CD14-positive monocyte (primary cell): Measurements from ENCODE around the gene MICALL2. TPM values are rescaled to one million over a fixed set of nuclear protein-coding genes. Genes with fewer than 3 reads are reported as not detected.

Source experiments
- DNase-seq, 3 donors: peaks; one replicate each; pipeline ENCODE4 v3.0.0-alpha.2; 2011 to 2022
- H2AFZ ChIP-seq: 2 replicates; pipeline ENCODE4 v1.6.0; 2012; ENCODE audit warnings: mild to moderate bottlenecking, low read depth, low read length, inconsistent platforms; ENCODE audit not compliant: insufficient read depth, poor library complexity, severe bottlenecking
- H3K27ac ChIP-seq, 2 donors: 1 replicate in 1 of 2; 2 replicates in 1 of 2; pipeline ENCODE4 v1.5.1; 2012 to 2013; ENCODE audit warnings: low read length in 2 of 2, control low read depth in 1 of 2, inconsistent platforms in 1 of 2, low read depth in 1 of 2, mild to moderate bottlenecking in 1 of 2
- H3K27me3 ChIP-seq, 2 donors: one replicate each; pipeline versions ENCODE4 v1.6.0 to v1.6.1; 2011 to 2013; ENCODE audit warnings: low read length in 2 of 2; ENCODE audit not compliant: control insufficient read depth in 2 of 2, insufficient read depth in 2 of 2
- H3K36me3 ChIP-seq, 2 donors: replicated peaks in 1 of 2; 1 replicate in 1 of 2; 2 replicates in 1 of 2; pipeline versions ENCODE4 v1.5.1 to v1.6.1; 2012 to 2013; ENCODE audit warnings: low read length in 2 of 2, control low read depth in 1 of 2, inconsistent platforms in 1 of 2, mild to moderate bottlenecking in 1 of 2; ENCODE audit not compliant: insufficient read depth in 2 of 2, control insufficient read depth in 1 of 2
- H3K4me1 ChIP-seq, 2 donors: 1 replicate in 1 of 2; 2 replicates in 1 of 2; pipeline versions ENCODE4 v1.5.1 to v1.6.1; 2012 to 2013; ENCODE audit warnings: low read length in 2 of 2, control low read depth in 1 of 2, inconsistent platforms in 1 of 2, mild to moderate bottlenecking in 1 of 2, moderate library complexity in 1 of 2; ENCODE audit not compliant: insufficient read depth in 2 of 2, control insufficient read depth in 1 of 2
- H3K4me2 ChIP-seq: replicated peaks from 2 replicates; pipeline ENCODE3; 2012; ENCODE audit warnings: low read length, moderate library complexity, mild to moderate bottlenecking; ENCODE audit not compliant: poor library complexity, severe bottlenecking; ENCODE audit errors: extremely low read depth
- H3K4me3 ChIP-seq, 3 experiments: fragments of 200-600 bp in 1 of 3; sonication (generic) in 1 of 3; replicated peaks in 1 of 3; 1 replicate in 2 of 3; 2 replicates in 1 of 3; pipeline ENCODE4 v1.5.1; 2011 to 2013; ENCODE audit warnings: low read length in 3 of 3, mild to moderate bottlenecking in 3 of 3, control low read depth in 2 of 3, low read depth in 2 of 3, inconsistent platforms in 1 of 3, moderate library complexity in 1 of 3
- H3K79me2 ChIP-seq: 2 replicates; pipeline ENCODE4 v1.6.0; 2012; ENCODE audit warnings: mild to moderate bottlenecking, control low read depth, inconsistent platforms, low read length, moderate library complexity; ENCODE audit not compliant: insufficient read depth
- H3K9ac ChIP-seq: 2 replicates; pipeline ENCODE4 v1.6.0; 2017; ENCODE audit warnings: low read length, mild to moderate bottlenecking; ENCODE audit not compliant: insufficient read depth, poor library complexity, severe bottlenecking
- H3K9me3 ChIP-seq, 2 donors: replicated peaks in 1 of 2; 1 replicate in 1 of 2; 2 replicates in 1 of 2; pipeline versions ENCODE4 v1.5.1 to v1.6.1; 2012 to 2013; ENCODE audit warnings: low read length in 2 of 2, control low read depth in 1 of 2; ENCODE audit not compliant: control insufficient read depth in 1 of 2, insufficient read depth in 1 of 2
- H4K20me1 ChIP-seq: 2 replicates; pipeline ENCODE4 v1.6.0; 2012; ENCODE audit warnings: mild to moderate bottlenecking, low read length, control low read depth, moderate library complexity; ENCODE audit not compliant: insufficient read depth
- H3K27ac Mint-ChIP-seq, 7 donors: one replicate each; pipeline ENCODE4 v1.8.0; 2020; ENCODE audit warnings: mild to moderate bottlenecking in 7 of 7, mixed read lengths in 7 of 7, moderate library complexity in 6 of 7, inconsistent platforms in 2 of 7
- H3K27me3 Mint-ChIP-seq, 3 donors: one replicate each; pipeline ENCODE4 v1.8.0; 2021 to 2022; ENCODE audit warnings: low read depth in 3 of 3, mild to moderate bottlenecking in 3 of 3, mixed read lengths in 3 of 3, moderate library complexity in 3 of 3, inconsistent platforms in 1 of 3
- H3K36me3 Mint-ChIP-seq, 2 donors: one replicate each; pipeline ENCODE4 v1.8.0; 2020; ENCODE audit warnings: mixed read lengths in 2 of 2, inconsistent platforms in 1 of 2, mild to moderate bottlenecking in 1 of 2
- H3K4me1 Mint-ChIP-seq: one replicate; pipeline ENCODE4 v1.8.0; 2020; ENCODE audit warnings: mild to moderate bottlenecking, mixed read lengths
- H3K4me3 Mint-ChIP-seq, 2 donors: one replicate each; pipeline ENCODE4 v1.8.0; 2020; ENCODE audit warnings: mild to moderate bottlenecking in 2 of 2, mixed read lengths in 2 of 2, moderate library complexity in 1 of 2
- H3K9me3 Mint-ChIP-seq, 7 donors: one replicate each; pipeline ENCODE4 v1.8.0; 2020 to 2022; ENCODE audit warnings: mixed read lengths in 7 of 7, mild to moderate bottlenecking in 6 of 7, moderate library complexity in 6 of 7, inconsistent platforms in 2 of 7
- WGBS: methylation state at CpG from one replicate; pipeline ENCODE4 v1.1.5; 2013; ENCODE audit warnings: missing lambda C conversion rate; ENCODE audit not compliant: insufficient coverage; 5-methylcytosine and 5-hydroxymethylcytosine counted together
- intact Hi-C, 2 donors: fragments of 100-400 bp; cut with micrococcal nuclease; formaldehyde crosslinking; loops; one replicate each; pipeline versions ENCODE4 v1.15.0 to v1.15.1; 2023
- polyA plus RNA-seq, 3 donors: library from polyadenylated mRNA; depleted of rRNA in 1 of 3; unstranded in 2 of 3; stranded (reverse) in 1 of 3; fragments of 300-500 nt in 2 of 3; fragments of >200 nt in 1 of 3; fragmentation: Illumina TruSeq in 2 of 3; gene quantifications; 1 replicate in 2 of 3; 2 replicates in 1 of 3; pipeline ENCODE4 v1.2.3, GENCODE V29; 2012 to 2021
- TF ChIP-seq, protein P1 (sequence below): fragments of 200-600 bp; IDR thresholded peaks from one replicate; pipeline ENCODE4 v1.8.0; 2022; ENCODE audit warnings: antibody characterized with exemption, mild to moderate bottlenecking

Gene MICALL2
- polyA plus RNA-seq, 3 donors, result 0.14 to 7.2 (median 0.72) TPM

DNA sequence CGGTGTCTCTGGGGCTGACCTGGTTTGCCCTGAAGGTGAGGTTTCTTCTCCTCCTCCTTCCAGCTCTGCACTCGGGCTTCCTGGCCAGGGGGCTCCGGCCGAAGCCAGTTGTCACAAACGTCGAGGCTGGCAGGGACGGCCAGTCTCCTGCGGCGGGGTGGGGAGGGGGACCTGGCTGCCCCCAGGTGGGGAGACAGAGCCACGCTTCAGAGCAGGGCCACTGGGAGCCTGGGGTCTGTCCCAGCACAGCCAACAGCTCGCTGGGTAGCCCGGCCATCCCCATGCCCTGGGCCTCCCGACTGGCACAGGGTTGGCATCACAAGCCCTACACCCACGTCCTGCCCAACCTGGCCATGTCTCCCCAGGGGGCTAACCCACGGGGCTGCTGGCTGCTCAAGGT is 20.4 kb downstream of the MICALL2 start:
- Mint-ChIP-seq H3K4me1 (no peaks in the 10 kb centered on the region), H3K27ac (no peak overlapping the region), H3K4me3 (no peak overlapping the region), H3K27me3 (no peaks in the 10 kb centered on the region), H3K36me3 (peaks cover 0 to 9% of the 10 kb centered on the region in 2 donors), H3K9me3 (peaks cover 0 to 4% (median 0%) of the 10 kb centered on the region in 7 donors)
- H3K4me2 ChIP-seq, result no peak overlapping the region
- H3K27ac ChIP-seq, result no peak overlapping the region
- no peak overlapping the region for H2AFZ ChIP-seq
- H4K20me1 ChIP-seq, result no peaks in the 10 kb centered on the region
- H3K4me1 ChIP-seq, result no peaks in the 10 kb centered on the region
- no peaks in the 10 kb centered on the region for H3K9me3 ChIP-seq
- intact Hi-C loops, result loop anchor here in 1 of 2 donors (10.0 kb wide), 1 partner anchor 244 kb away; no protein-coding TSS in a partner anchor
- no peaks in the 10 kb centered on the region for H3K36me3 ChIP-seq
- H3K27me3 ChIP-seq, result no peaks in the 10 kb centered on the region
- TF ChIP-seq, protein P1, sequence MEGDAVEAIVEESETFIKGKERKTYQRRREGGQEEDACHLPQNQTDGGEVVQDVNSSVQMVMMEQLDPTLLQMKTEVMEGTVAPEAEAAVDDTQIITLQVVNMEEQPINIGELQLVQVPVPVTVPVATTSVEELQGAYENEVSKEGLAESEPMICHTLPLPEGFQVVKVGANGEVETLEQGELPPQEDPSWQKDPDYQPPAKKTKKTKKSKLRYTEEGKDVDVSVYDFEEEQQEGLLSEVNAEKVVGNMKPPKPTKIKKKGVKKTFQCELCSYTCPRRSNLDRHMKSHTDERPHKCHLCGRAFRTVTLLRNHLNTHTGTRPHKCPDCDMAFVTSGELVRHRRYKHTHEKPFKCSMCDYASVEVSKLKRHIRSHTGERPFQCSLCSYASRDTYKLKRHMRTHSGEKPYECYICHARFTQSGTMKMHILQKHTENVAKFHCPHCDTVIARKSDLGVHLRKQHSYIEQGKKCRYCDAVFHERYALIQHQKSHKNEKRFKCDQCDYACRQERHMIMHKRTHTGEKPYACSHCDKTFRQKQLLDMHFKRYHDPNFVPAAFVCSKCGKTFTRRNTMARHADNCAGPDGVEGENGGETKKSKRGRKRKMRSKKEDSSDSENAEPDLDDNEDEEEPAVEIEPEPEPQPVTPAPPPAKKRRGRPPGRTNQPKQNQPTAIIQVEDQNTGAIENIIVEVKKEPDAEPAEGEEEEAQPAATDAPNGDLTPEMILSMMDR, result no peak
- DNase-seq, result no peak
- H3K4me3 ChIP-seq, result no peak overlapping the region
- H3K9ac ChIP-seq, result no peak overlapping the region
- no peaks in the 10 kb centered on the region for H3K79me2 ChIP-seq
- 85% methylated on average over 10 of the region's 15 CpGs for WGBS

DNA sequence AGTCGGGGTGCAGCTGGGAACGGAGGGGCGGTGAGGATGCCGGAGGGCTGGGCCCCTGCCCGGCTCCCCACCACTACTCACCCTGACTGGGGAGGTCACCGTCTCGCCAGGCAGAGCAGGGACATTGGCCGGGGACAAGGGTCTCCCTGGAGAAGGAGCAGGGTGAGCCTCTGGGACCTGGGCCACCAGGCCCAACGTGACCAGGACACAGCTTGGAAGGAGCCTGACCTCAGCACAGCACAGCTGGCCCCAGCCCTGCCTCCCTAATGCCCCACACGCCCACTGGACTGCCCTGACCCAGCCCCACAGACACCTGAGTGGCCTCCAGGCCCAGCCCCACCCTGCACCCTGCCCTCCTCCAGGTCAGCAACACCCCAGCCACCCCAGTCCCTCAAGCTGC is 21.1 kb downstream of the MICALL2 start:
- intact Hi-C loops, result loop anchor here in 1 of 2 donors (10.0 kb wide), 1 partner anchor 243 kb away; no protein-coding TSS in a partner anchor
- H3K9me3 Mint-ChIP-seq, result peaks cover 0 to 4% (median 0%) of the 10 kb centered on the region in 7 donors
- TF ChIP-seq, protein P1, result no peak
- H3K4me1 ChIP-seq, result no peaks in the 10 kb centered on the region
- H3K4me3 Mint-ChIP-seq, result no peak overlapping the region
- no peak overlapping the region for H3K27ac Mint-ChIP-seq
- DNase-seq, result no peak
- H3K36me3 Mint-ChIP-seq, result peaks cover 0 to 9% of the 10 kb centered on the region in 2 donors
- no peaks in the 10 kb centered on the region for H4K20me1 ChIP-seq
- no peak overlapping the region for H3K9ac ChIP-seq
- no peak overlapping the region for H2AFZ ChIP-seq
- no peaks in the 10 kb centered on the region for H3K27me3 Mint-ChIP-seq
- H3K27ac ChIP-seq, result no peak overlapping the region
- no peaks in the 10 kb centered on the region for H3K36me3 ChIP-seq
- WGBS, result 97% methylated on average over 3 of the region's 10 CpGs
- H3K4me2 ChIP-seq, result no peak overlapping the region
- H3K4me1 Mint-ChIP-seq, result no peaks in the 10 kb centered on the region
- no peaks in the 10 kb centered on the region for H3K27me3 ChIP-seq
- H3K4me3 ChIP-seq, result no peak overlapping the region
- no peaks in the 10 kb centered on the region for H3K9me3 ChIP-seq
- no peaks in the 10 kb centered on the region for H3K79me2 ChIP-seq
